ENCODE measurements around the gene IL18R1.

DNA sequence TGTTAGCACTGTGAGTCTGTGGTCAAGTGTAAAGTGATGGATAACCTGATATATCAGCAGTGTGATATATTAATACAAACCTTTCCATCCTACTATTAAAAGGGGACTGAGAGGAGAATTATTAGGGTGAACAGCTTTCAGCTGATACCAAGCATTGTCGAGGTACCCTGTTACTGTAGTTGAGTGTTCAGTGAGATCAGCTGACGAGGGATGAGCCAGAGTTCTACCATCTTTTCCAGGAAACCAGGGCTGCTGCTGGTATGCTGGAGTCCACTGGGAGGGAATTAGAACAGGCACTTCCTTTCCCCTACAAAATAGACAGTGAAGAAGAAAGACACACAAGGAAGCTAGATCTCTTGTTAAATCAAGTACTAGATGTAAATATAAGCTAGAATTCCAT lies 67.8 kb downstream of the IL18R1 start:
- TF ChIP-seq POLR2A (IDR thresholded peaks at IDR 0.05) = no peak
- TF ChIP-seq, protein P1, sequence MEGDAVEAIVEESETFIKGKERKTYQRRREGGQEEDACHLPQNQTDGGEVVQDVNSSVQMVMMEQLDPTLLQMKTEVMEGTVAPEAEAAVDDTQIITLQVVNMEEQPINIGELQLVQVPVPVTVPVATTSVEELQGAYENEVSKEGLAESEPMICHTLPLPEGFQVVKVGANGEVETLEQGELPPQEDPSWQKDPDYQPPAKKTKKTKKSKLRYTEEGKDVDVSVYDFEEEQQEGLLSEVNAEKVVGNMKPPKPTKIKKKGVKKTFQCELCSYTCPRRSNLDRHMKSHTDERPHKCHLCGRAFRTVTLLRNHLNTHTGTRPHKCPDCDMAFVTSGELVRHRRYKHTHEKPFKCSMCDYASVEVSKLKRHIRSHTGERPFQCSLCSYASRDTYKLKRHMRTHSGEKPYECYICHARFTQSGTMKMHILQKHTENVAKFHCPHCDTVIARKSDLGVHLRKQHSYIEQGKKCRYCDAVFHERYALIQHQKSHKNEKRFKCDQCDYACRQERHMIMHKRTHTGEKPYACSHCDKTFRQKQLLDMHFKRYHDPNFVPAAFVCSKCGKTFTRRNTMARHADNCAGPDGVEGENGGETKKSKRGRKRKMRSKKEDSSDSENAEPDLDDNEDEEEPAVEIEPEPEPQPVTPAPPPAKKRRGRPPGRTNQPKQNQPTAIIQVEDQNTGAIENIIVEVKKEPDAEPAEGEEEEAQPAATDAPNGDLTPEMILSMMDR (IDR thresholded peaks at IDR 0.05) = no peak
